Measurements from ENCODE around the gene LRRC47.

DNA sequence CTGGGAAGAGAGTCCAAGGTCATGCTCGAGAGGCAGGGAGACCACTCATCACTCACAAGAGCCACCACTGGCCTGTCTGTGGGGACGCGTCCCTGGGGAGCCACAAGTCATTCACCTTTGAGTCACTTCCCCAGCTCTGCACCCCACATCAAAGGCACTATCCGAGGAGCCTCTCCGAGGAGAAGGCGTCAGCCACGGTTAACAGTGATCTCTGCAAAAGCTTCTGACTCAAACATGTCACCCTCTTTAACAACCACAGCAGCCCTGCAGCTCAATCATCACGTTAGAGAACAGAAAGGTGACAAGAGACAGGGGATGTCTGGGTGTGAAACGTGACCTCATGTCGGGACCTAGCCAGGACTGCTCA lies 9.0 kb downstream of the LRRC47 start:
- TF ChIP-seq, protein P1, sequence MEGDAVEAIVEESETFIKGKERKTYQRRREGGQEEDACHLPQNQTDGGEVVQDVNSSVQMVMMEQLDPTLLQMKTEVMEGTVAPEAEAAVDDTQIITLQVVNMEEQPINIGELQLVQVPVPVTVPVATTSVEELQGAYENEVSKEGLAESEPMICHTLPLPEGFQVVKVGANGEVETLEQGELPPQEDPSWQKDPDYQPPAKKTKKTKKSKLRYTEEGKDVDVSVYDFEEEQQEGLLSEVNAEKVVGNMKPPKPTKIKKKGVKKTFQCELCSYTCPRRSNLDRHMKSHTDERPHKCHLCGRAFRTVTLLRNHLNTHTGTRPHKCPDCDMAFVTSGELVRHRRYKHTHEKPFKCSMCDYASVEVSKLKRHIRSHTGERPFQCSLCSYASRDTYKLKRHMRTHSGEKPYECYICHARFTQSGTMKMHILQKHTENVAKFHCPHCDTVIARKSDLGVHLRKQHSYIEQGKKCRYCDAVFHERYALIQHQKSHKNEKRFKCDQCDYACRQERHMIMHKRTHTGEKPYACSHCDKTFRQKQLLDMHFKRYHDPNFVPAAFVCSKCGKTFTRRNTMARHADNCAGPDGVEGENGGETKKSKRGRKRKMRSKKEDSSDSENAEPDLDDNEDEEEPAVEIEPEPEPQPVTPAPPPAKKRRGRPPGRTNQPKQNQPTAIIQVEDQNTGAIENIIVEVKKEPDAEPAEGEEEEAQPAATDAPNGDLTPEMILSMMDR (IDR thresholded peaks at IDR 0.05), result no peak
- TF ChIP-seq POLR2A (IDR thresholded peaks at IDR 0.05), result no peak
